ENCODE measurements around the gene ASNSD1.
"Not testable (repeated sequence)": the region's sequence is repeated elsewhere in the genome, so short reads cannot be mapped to it uniquely, and the experiment has no call there.

ASNSD1 gene

GRCh38 chr2:189683348-189683747 lies 22.1 kb downstream of the ASNSD1 start:
- H3K9me2 ChIP-seq (replicated peaks; ENCODE audit: control insufficient read depth, low read length), result no peaks in the 10 kb centered on the region
- H4K20me1 ChIP-seq (ENCODE audit: control insufficient read depth, insufficient read depth, low read depth, low read length), result no peaks in the 10 kb centered on the region
- H3K79me2 ChIP-seq (ENCODE audit: control insufficient read depth, low read length), result no peaks in the 10 kb centered on the region
- H3K4me3 ChIP-seq (ENCODE audit: low read length), result no peak overlapping the region
- 0 out of 2 replicates have a peak, but pooled peaks cover 2% of the 10 kb centered on the region for H3K9me3 ChIP-seq (ENCODE audit: control insufficient read depth, insufficient read depth, low read length)
- no peaks in the 10 kb centered on the region for H3K4me1 ChIP-seq (ENCODE audit: control insufficient read depth, low read length)
- no peak for TF ChIP-seq CTCF (IDR thresholded peaks at IDR 0.05; ENCODE audit: low read depth, low read length, poor library complexity, severe bottlenecking)
- no peak for TF ChIP-seq EZH2phosphoT487 (IDR thresholded peaks at IDR 0.05; ENCODE audit: borderline replicate concordance, low read length)
- H3K27me3 ChIP-seq (ENCODE audit: control insufficient read depth, low read length), result no peaks in the 10 kb centered on the region
- H3F3A ChIP-seq (ENCODE audit: control insufficient read depth, insufficient read depth), result no peaks in the 10 kb centered on the region
- H3K36me3 ChIP-seq (ENCODE audit: control insufficient read depth, low read length), result no peaks in the 10 kb centered on the region
- no peak overlapping the region for H3K27ac ChIP-seq (ENCODE audit: low read depth, low read length)
- no peak overlapping the region for H3K4me2 ChIP-seq (ENCODE audit: low read length)

- Histone ChIP-seq H3K9me3 (ENCODE audit: control insufficient read depth, insufficient read depth, low read length) (no peaks in the 10 kb centered on the region), H3K36me3 (ENCODE audit: control insufficient read depth, low read length) (no peaks in the 10 kb centered on the region), H3K4me2 (ENCODE audit: low read length) (no peak overlapping the region), H3F3A (ENCODE audit: control insufficient read depth, insufficient read depth) (no peaks in the 10 kb centered on the region), H3K27ac (ENCODE audit: low read depth, low read length) (no peak overlapping the region), H3K4me3 (ENCODE audit: low read length) (no peak overlapping the region), H3K79me2 (ENCODE audit: control insufficient read depth, low read length) (no peaks in the 10 kb centered on the region), H3K9me2 (replicated peaks; ENCODE audit: control insufficient read depth, low read length) (no peaks in the 10 kb centered on the region), H3K4me1 (ENCODE audit: control insufficient read depth, low read length) (no peaks in the 10 kb centered on the region), H4K20me1 (ENCODE audit: control insufficient read depth, insufficient read depth, low read depth, low read length) (no peaks in the 10 kb centered on the region), H3K27me3 (ENCODE audit: control insufficient read depth, low read length) (no peaks in the 10 kb centered on the region)
- no peak for TF ChIP-seq EZH2phosphoT487 (IDR thresholded peaks at IDR 0.05; ENCODE audit: borderline replicate concordance, low read length)
- TF ChIP-seq CTCF (IDR thresholded peaks at IDR 0.05; ENCODE audit: low read depth, low read length, poor library complexity, severe bottlenecking), result no peak
Measured at GRCh38 chr2:189684811-189685210, 23.6 kb downstream of the ASNSD1 start.

DNA sequence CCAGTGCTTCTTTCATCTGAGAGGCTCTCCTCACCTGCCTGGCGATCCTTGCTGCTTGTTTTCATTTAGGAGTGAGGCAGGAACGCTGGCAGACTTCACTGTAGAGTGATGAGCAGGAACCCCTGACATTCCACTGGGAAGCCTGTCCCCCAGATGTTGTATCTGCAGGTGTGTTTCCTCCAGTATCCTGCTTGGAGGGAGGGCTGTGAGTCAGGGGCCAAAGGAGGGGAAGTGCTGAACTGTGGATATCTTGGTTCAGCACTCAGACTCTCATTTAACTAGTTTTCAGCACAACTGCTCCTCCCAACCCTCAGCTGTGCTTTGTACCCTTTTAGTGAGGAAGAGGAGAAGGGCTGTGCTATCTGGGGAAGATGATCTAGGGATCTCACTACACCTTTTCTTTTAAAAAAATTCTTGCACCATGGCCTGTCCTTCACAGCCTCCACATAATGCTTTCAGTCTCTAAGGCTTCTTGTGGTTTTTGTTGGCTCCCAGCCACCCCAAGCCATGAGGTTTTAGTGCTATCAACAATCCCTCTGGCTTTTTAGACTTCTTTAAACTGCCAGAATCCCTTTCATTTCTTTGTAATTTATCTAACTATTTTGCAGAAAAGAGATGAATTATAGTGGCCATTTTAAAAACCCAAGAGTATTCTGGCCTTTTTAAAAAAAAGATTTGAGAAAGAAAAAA lies 24.4 kb downstream of the ASNSD1 start:
- TF ChIP-seq EZH2phosphoT487 (IDR thresholded peaks at IDR 0.05; ENCODE audit: borderline replicate concordance, low read length) (no peak), CTCF (IDR thresholded peaks at IDR 0.05; ENCODE audit: low read depth, low read length, poor library complexity, severe bottlenecking) (no peak)
- Histone ChIP-seq H3K9me3 (ENCODE audit: control insufficient read depth, insufficient read depth, low read length) (no peaks in the 10 kb centered on the region), H3K9me2 (replicated peaks; ENCODE audit: control insufficient read depth, low read length) (no peaks in the 10 kb centered on the region), H4K20me1 (ENCODE audit: control insufficient read depth, insufficient read depth, low read depth, low read length) (no peaks in the 10 kb centered on the region), H3K4me3 (ENCODE audit: low read length) (no peak overlapping the region), H3K36me3 (ENCODE audit: control insufficient read depth, low read length) (no peaks in the 10 kb centered on the region), H3K27me3 (ENCODE audit: control insufficient read depth, low read length) (no peaks in the 10 kb centered on the region), H3F3A (ENCODE audit: control insufficient read depth, insufficient read depth) (no peaks in the 10 kb centered on the region), H3K79me2 (ENCODE audit: control insufficient read depth, low read length) (no peaks in the 10 kb centered on the region), H3K4me1 (ENCODE audit: control insufficient read depth, low read length) (no peaks in the 10 kb centered on the region), H3K27ac (ENCODE audit: low read depth, low read length) (no peak overlapping the region), H3K4me2 (ENCODE audit: low read length) (no peak overlapping the region)

DNA sequence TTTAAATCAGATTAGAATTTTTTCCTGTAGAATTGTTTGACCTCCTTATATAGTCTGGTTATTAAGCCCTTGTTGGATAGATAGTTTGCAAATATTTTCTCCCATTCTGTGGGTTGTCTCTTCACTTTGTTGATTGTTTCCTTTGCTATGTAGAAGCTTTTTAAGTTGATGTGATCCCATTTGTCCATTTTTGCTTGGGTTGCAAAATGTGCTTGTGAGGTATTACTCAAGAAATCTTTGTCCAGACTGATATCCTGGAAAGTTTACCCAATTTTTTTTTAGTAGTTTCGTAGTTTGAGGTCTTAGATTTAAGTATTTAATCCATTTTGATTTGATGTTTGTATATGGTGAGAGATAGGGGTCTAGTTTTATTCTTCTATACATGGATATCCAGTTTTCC lies 26.5 kb downstream of the ASNSD1 start:
- H3K4me1 ChIP-seq (ENCODE audit: control insufficient read depth, low read length); H3K4me2 ChIP-seq (ENCODE audit: low read length); H3K9me3 ChIP-seq (ENCODE audit: control insufficient read depth, insufficient read depth, low read length); H4K20me1 ChIP-seq (ENCODE audit: control insufficient read depth, insufficient read depth, low read depth, low read length); H3K4me3 ChIP-seq (ENCODE audit: low read length); H3K9me2 ChIP-seq (replicated peaks; ENCODE audit: control insufficient read depth, low read length); H3K36me3 ChIP-seq (ENCODE audit: control insufficient read depth, low read length); H3F3A ChIP-seq (ENCODE audit: control insufficient read depth, insufficient read depth); H3K79me2 ChIP-seq (ENCODE audit: control insufficient read depth, low read length); H3K27ac ChIP-seq (ENCODE audit: low read depth, low read length); H3K27me3 ChIP-seq (ENCODE audit: control insufficient read depth, low read length): not testable (repeated sequence)
